HG03354 (cell line): ENCODE measurements around the gene CRMP1.

ENCODE experiments used
- ATAC-seq: cut with Tn5 transposase; IDR thresholded peaks from one replicate; pipeline ENCODE4 v1.9.1; 2021; ENCODE audit warnings: mild to moderate bottlenecking; ENCODE audit not compliant: unreplicated experiment, poor library complexity, severe bottlenecking

CRMP1 gene

GRCh38 chr4:5921101-5921980 is 28.5 kb upstream of the CRMP1 start:
- ATAC-seq = no peak

DNA sequence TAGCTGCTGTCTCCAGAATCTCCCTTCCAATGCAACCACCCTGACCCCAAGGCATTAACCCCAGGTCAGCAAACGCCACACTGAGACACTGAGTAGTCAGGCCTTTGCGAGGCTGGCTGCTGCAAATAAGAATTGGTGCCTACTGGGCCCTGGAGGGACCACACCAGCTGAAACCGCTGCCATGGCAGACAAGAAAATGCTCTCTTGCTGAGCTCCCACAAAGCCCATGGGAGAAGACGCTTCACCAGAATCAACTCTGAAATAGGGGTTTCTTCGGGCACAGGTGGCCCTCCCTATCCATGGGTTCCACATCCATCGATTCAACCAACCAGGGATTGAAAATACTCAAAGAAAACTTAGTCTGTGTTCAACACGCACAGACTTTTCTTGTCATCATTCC is 26.7 kb upstream of the CRMP1 start:
- no peak for ATAC-seq

GRCh38 chr4:5919044-5919443 is 26.2 kb upstream of the CRMP1 start:
- ATAC-seq = no peak

DNA sequence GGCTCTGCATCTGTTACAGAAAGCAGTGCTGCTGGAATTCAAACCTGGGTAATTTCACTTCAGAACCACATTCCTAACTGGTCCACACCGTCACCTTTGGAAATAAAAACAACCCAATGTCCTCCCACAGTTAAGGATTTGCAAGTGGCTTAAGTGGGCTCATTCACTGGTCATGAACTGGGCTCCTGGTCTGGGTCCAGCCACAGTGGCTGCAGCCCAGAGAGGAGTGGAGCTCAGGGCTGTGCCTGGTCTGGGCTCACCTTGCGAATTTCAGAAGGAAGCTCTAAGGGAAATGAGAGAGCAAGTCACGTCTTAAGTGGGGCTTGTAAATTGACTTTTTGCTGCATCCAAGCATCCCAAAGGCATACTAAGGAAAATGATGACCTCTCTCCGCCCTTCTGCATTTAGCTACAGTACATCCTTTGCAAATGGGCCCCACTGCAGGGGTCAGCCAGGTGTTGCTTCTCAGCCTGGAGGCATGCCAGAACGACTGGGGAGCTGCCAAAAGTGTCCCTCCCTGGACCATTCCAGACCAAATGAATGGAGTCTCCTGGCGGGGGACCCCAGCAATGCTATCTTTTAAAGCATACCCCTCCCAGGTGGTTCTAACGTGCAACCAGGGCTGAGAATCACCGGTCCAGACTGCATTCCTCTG is 25.6 kb upstream of the CRMP1 start:
- no peak for ATAC-seq

GRCh38 chr4:5917672-5918071 is 24.8 kb upstream of the CRMP1 start:
- ATAC-seq = no peak

DNA sequence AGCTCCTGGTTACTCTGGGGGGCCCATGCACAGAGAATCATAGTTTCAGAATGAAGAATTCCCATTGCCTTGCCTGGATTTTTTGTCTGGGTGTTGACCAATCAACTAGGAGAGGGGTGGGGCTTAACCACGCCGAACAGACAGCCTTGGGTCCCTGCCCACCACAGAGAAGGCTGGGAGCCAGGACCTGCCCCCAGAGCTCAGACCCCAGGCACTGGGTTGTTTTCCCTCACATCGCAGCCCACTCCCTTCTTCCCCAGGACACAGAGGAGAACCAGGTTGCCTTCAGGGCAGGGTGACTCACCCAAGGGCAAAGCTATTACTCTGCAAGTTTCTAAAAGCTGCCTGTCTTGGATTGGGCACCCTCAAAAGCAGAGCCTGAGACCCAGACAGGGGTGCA is 23.3 kb upstream of the CRMP1 start:
- ATAC-seq = no peak

DNA sequence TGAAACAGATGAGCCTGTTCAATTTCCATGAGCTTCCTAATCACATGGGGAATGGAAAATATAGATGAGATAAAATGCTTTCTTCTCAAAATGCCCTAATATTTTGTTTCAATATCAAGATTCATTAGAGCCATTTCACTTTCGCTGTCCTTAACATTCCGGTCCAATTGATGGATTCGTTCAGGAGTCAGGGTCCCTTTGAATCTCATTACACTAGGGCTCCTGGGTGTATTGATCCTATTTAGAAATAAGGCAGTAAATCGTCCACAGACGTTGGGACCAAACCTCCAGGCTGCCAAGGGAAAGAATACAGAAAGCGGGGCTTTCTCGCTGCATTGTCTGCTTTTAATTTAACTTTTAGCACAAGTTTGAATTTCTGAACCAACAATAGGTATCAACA is 20.6 kb upstream of the CRMP1 start:
- no peak for ATAC-seq

- no peak for ATAC-seq
These were observed 19.7 kb upstream of the CRMP1 start for GRCh38 chr4:5912614-5913019.

DNA sequence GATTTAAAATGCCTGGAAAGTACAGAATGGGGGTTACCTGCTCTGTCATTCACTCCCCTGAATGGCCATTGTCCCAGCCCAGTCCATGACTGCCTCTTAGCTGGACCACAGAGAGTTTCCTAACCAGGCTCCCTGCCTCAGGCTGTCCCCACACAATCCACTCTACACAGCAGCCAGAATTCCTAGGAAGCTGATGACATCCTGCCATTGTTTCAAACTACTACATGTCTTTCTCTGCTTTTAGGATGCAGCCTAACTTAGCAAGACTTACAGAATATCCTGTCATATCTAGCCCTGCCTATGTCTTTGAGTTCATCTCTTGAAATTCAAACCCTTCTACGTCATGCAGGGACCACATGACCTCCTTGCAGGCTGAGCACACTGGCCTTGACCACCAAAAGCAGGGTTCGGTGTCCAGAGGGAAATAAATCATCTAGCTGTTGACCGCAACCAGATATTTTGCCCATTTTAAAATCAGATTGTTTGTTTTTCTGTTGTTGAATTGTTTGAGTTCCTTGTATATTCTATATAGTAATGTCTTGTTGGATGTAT is 16.1 kb upstream of the CRMP1 start:
- ATAC-seq = no peak

DNA sequence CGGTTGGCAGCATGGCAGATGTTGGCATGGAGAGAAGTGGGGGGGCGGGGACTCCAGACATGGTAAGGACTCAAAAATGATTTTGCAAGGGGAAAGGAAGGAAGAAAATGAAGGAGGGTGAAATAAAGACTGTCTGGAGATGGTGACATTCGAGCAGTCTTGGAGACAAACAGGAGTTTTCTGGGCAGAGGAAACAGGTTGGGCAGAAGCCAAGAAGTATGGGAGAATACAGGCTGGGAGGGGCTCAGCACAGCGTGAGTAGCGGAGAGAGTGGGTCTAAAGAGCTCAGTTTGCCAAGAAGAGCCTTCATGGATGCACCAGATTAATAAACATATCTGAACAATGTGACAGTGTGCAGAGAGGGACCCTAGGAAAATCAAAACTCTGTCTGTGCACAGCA is 13.3 kb upstream of the CRMP1 start:
- ATAC-seq = no peak

DNA sequence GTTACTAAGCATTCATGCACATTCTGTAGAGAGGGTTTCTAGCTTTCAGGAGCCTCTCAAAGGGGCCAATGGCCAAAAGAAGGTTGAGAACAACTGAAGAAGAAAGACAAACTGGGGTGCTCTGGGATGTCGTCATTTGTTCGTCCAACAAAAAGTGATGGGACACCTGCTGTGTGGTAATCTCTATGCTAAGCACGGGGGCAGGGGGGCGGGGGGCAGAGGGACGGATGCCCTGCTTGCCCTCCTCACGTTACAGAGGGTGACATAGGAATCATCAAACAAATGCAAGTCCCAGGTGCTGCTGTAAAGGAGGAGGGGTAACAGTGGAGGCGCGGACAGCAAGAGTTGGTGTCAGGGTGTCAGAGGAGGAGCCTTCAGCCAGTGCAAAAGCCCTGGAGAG is 12.8 kb upstream of the CRMP1 start:
- no peak for ATAC-seq

DNA sequence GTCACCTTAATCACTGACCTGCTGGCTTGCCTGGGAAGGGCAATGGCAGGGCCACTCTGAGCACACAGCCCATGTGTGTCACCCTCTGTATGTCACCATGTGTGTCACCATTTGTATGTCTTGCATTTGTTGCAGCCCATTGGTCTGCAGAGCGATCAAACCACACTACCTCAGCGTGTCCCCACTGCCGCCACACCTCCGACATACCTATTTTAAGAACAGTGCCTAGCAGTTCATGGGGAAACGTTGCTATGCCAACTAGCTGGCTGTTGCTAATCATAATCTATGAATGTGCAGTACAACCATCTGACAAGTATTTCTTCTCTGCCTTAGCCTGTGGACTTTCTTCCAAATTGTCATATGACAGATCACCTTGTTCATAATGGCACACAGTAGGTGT is 8.0 kb upstream of the CRMP1 start:
- no peak for ATAC-seq

DNA sequence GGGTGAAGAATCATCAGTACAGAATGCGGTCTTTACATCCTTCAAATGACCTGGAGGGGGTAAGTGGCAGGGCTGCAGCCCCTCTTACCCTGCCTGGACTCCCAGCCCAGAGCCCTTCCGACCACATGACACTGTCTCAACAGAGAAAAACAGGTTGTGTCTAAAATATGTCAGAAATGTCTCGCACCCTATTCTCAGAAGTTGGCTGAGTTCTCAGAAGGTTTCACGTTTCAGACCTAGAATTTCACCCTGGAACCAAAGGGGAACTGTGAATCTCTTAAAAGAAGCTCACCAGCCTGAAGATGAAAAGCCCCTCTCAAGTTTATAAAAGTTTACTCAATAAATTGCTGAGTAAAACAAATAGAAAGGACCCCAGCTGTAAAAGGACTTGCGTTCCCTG is 7.0 kb upstream of the CRMP1 start:
- ATAC-seq = no peak

DNA sequence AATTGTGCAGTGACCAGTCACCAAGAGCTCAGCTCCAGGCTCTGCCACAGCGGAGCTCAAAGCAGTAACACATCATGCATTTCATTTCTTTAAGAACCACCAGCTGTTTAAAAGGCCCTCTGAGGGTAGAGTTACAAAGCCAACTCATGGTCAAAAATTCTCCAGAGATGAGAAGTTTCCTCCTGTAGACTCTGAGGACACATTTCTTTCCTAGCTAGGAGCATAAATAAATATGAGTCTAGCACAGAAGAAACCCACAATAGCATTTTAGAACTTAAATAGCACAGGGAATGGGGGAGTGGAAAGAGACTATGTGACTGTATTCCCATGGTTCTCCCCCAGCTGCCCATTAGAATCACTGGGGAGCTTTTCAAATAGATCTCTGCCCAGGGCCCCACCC is 6.5 kb upstream of the CRMP1 start:
- no peak for ATAC-seq

DNA sequence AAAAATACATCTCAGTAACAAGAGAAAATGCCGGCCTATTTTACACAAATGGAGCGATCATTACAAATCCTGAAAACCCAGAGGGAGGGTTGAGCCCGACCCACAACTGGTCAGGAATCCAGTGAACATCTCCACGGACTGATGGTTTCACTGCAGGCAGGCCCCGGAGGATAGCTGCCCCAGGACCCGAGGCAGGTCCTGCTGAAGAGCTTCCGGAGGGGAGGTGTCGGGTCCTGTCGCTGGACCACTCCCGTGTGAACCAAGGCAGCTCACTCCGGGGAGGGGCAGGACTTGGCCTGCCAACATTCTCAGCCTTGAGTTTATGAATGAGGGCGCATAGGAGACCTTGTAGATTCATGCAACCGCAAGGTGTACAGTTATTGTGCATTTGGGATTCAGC is 4.8 kb upstream of the CRMP1 start:
- ATAC-seq = no peak

DNA sequence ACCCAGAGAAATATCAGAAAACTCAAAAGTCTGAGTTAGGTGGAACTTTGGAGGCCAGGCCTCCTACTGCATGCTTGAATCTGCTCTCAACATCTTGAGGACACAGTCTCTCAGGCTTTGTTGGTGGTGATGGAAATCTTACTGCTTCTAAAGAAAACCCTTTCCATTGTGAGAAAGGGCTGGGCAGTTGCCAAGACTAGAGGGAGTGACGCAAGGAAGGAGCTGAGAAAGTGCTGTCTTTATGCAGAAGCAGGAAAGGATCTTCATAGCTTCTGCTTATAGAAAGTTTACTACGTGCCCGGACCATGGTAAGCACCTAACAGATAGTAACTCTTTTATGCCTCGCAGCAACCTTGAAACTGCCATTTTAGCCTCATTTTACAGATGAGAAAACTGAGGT is 2.4 kb upstream of the CRMP1 start:
- no peak for ATAC-seq

DNA sequence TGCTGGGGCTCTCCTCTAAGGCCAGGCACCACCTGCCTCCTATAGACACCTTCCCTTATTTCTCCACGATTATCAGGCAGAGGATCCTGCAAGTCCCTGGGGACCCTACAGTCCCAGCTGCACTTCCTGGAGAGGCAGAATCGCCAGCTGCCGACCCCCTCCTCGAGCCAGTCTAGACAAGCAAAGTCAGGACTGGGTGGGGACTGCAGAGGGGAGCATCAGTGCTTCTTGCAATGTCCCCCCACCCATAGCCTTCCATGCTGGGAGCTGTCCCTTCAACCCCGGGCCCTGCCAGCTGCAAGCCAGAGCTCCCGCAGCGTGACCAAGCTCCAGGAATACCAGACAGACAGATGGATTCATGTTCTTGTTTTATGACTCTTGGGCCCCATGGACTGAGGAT is 1.4 kb upstream of the CRMP1 start:
- ATAC-seq = no peak

- ATAC-seq = no peak
These were observed 705 bp upstream of the CRMP1 start for GRCh38 chr4:5893591-5893990.

GRCh38 chr4:5892323-5893003 is 423 bp downstream of the CRMP1 start:
- ATAC-seq = no peak

DNA sequence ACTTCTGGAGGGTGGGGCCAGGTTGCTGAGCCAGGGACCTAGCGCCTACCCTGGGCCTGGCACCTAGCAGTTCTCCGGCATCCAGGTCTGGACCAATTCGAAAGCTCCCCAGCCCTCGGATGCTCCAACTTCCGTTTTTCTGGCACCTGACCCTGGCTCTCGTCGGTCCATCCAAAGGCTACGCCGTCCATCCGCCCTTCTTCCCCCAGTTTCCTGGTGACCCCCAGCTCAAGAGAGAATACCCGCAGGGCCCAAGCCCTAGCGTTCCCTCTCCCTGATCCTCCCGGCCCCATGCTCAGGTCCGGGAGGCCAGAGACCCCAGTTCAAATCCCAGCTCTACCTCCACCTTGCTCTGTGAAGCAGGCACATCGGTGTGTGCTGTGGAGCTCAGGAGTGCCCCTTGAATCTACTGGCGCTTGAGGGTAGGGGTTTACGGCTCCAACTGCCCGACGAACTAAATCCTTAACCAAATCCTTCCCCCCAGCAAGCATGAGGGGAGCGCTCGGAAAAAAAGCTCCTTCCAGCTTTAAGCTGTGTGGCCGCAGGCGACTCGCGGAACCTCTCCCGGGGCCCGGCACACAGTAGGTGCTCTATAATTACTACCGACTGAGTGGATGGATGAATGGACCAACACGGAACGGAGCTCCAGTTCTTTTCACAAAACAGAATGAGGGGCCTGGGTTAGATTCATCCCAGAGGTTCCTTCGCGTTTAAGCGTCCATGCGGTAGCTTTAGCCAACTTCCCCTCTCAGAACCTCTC is 1.1 kb downstream of the CRMP1 start:
- ATAC-seq = no peak
